HG03066 (cell line): ENCODE measurements around the gene RPS17.

Source experiments
- ATAC-seq: cut with Tn5 transposase; IDR thresholded peaks from one replicate; pipeline ENCODE4 v1.9.1; 2021; ENCODE audit warnings: low read depth; ENCODE audit not compliant: unreplicated experiment

RPS17 gene

DNA sequence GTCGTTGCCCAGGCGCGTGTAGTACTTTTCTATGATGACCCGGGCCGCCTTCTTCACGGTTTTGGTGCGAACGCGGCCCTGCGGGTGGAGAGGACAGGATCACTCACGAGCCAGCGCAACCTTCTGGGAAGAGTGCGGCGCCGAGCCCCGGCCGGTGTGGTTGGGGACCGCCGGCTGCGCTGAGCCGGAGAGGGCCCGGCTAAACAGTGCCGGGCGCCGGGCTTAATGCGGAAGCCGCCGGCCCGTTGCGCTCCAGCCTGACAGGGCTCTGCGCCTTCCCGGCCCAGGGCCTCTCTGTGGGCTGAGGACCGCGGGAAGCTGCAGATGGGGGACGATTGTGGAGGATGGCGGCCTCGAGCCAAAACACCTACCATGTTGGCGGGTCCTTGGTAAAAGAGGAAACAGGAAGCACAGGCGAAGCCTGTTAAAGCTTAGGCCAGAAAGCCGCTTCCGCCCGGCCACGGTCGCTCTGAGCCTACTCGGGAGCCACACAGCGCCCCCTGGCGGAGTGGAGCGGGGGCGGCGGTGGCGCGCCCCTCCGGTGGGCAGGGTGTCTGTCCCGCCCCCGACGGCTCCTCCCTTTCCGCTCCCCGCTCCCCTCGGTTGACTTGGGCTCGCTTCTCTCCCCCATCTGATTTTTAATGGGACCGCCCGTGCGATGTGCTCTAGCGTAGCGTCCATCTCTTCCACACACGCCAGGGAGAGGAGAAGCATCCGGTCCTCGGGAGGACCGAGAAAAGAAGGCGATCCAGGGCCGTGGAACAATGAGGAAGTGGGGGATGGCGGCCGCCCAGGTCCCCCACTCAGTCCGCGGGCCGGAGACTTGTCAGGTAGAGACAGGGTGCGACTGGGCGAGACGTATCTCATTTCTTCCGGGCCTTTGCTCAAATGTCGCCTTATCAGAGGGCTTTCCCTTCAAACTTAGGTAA is at the start of gene RPS17:
RPS17 (minus strand) TSS at position 403 of the 929 bp plus-strand sequence; CDS start at position 374, 29 bp downstream.
- ATAC-seq = peak; percentile 91

DNA sequence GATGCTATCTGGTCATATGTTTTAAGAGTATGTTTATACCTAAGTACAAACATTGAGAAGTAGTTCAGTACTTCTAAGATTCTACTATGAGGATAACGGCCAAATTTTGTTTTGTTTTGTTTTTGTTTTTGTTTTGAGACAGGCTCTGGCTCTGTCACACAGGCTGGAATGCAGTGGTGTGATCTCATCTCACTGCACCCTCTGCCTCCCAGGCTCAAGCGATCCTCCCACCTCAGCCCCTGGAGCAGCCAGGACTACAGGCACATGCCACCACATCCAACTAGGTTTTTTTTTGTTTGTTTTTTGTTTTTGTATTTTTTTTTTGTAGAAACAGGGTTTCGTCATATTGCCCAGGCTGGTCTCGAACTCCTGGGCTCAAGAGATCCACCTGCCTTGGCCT is 47.5 kb upstream of the RPS17 start:
- ATAC-seq = no peak

DNA sequence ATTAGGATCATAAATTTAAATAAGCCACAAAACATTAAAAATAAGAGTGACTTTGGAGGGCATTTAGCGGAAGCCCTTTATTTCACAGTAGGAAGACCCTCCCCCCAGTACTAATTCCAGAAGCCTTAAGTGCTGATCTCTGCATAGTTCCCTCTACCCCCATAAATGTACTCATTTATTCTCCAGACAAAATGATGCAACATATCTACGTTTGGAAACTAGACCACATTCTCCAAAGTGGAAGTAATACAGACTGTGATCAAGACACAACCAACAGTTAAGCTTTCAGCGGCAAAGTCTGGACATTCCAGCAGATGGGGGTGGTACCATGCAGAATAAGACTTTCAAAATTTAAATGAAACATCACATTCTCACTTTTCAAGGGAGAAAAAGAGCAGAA is 44.8 kb upstream of the RPS17 start:
- ATAC-seq = no peak

DNA sequence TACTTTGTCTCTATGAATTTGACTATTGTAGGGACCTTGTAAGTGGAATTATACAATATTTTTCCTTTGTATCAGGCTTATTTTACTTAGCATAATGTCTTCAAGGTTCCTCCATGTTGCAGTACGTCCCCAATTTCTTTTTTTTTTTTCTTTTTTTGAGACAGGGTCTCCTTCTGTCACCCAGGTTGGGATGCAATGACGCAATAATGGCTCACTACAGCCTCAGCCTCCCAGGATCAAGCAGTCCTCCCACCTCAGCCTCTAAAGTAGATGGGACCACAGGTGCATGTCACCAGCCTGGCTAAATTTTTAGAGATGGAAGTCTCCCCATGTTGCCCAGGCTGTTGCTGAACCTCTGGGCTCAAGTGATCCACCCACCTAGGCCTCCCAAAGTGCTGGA is 40.5 kb upstream of the RPS17 start:
- ATAC-seq = no peak

DNA sequence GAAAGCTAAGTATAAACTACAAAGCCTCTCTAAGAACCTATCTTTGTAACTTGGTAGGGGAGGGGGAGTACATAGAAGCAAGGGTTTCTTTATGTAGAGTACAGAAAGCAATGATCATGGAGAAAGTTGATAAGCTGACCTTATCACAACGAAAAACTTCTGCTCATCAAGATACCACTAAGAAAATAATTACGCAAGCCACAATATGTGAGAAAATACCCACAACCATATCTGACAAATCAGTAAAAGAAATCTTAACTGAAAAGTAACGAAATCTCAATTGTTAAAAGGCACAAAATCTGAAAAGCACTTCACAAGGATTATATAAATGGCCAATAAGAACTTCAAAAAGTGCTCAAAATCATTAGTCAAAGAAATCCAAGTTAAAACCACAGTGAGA is 35.1 kb upstream of the RPS17 start:
- ATAC-seq = no peak

DNA sequence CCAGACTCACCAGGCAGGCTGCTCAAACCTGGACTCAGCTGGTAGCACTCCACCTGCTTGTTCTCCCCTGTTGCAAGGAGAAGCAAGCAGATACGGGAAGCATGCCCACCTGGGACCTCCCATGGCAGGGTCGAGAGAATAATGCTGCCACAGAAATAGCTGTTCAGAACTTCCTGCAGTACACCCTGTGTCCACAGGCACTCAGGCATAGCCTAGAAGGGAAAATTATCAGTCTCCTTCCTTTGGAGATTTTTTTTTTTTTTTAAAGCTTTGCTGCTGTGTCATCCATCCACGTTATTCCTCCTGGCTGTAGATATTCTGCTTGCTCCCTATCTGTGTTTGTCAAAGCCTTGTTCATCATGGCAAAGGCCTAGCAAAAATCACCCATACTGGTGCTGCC is 32.7 kb upstream of the RPS17 start:
- no peak for ATAC-seq

DNA sequence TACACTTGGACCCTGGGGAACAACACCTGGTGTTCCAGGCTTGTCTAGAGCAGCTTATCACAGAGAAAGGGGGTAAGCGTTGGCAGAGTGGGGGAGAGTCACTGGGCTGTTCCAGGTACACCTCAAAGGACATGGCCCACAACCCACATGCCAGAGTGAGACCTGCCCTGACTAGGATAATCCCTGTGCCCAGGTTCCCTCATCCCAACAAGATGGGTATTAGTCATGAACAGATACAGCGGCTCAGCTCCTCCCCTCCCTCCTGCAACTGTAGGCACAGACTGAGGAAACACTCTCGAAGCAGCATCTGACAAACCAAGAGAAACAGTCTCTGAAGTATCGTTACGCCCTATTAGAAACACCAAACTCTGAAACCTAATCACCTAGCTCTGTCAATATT is 32.1 kb upstream of the RPS17 start:
- no peak for ATAC-seq

DNA sequence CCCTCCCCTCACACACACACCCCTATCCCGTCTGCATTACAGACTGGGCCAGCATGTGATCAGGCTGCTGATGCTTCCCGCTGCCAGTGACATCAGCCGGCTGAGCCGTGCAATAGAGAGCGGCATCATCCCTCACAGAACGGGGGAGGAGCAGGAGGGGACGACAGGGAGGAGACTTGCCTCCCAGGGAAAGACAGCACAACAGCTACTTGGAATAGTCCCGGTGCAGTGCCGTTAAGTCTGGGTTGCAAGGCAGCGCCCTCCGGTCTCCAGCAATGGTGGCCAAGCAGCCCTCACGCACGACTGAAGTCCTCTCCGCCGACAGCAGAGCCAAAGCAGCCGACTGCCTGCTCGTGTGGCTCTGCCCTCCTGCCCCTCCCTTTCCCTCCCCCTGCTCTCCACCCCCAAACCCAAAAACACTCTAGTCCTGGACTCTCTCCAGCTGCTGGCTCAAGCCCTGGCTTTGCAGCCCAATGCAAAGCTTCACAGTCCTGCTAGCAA is 31.5 kb upstream of the RPS17 start:
- no peak for ATAC-seq

DNA sequence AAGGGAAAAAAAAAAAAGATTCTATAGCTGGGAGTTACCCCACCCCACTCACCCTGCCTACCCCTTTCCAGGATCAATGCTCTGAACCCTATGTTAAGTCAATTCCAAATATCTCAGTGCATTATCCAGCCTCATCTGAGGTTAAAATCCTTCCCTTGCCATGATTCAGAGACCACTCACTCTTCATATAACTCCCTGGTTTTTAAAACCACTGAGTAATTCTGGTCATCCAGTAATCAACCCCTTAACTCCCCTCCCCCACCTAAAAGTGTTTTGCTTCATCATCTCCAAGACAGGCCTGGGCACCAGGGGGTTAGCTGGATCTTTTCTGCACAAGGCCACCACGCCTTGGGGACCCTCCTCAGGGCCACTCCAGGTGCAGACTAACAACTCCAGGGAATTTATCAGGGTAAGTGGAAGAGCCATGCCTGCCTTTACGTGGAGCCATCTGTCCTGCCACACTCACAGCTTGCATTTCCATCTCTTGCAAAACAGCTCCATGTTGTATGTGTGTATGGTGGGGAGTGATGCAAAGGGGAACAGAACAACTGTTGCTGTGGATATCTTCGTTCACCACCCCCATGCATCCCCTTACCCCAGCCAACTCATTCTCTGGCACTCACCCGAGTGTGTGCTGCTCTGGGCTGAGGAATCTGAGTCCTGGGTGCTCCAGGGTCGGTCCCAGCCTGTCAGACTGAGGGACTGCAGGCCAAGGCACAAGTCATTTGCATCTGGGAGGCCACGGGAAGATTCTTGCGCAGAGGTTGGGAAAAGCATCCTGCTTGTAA is 30.7 kb upstream of the RPS17 start:
- no peak for ATAC-seq

DNA sequence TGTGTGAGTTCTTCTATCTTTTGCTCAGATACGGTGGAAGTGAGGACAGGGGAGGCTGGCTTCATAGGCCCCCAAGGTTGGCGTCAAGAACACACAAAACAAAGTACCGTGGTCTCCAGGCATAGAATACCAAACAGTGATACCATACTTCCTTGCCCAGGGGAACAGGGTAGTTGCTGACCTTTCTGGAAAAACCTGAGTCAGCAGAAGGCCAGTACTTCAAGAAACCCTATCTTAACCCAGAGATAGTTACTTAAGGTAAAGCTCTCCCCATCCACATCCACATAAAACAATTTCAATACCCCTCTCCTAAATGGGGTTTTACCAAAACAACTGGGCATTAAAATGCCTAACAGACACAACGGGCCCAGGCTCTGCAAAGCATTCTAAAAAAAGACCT is 29.6 kb upstream of the RPS17 start:
- no peak for ATAC-seq

DNA sequence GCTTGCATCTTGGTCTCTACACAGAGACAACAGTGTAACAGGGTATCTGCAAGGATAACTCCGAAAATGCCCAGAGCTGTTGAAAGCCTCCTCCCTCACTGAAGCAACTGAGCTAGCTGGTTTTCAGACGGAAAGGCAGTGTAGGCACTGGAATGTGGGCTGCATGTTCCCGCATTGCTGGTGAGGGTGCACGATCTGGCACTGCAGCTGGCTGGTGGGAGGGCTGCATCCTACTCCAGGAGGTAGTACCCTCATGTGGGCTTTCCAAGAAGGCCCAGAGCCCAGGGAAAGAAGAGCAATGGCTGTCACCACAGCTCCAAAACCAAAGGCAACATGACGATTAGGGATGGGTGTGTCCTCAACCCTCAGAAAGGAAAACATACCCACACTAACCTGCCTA is 28.7 kb upstream of the RPS17 start:
- no peak for ATAC-seq

DNA sequence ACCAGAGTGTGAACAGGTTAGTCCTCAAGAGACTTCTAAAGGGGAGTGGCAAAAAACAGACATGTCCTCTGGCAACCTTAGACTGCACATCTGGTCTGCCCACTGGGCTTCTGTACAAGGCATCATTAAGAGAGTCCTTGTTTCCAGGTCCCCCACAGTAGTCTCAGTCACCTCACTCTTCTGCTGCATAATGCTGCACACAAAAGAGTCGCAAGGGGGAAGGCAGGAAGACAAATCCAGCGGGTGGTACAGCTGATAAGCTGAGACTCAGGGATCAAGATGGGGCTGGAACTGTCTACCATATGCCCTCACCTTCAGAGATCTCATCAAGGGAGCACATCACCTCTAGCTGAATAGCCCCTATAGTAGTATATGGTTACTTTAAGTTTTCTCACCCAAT is 27.4 kb upstream of the RPS17 start:
- ATAC-seq = no peak

DNA sequence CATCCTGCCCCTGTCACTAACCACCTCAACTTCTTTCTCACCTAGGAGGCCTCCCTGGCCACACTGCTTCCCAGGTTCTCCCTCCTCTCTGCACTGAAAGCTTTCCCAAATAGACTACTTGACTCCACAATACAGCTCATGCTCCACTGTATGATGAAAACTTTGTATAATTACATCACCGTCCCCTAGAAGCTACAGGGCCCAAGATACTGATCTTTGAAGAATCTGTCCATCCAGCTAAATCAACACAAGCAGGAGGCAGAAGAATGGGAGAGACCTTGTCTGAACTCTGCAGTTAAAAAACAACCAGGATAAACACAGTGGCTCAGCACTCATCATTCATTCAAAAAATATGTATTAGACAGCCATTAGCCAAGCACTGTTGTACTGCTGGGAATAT is 26.4 kb upstream of the RPS17 start:
- no peak for ATAC-seq

DNA sequence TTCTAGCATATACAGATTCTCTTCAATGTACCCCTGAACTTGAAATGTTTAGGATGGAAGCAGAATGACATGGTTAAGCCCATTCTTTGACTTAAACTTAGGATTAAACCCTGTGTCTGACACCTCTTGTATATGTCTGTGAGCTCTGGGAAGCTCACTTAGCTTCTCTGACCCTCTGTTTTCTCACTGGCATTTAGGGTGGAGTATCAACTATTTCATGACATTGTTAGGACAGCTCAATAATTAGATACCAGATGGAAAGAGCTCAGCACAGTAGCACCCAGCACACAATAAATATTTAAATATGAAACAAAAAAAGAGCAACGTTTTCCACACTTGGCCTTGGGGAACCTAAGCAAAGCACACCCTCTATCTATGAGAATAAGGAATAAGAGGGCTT is 18.2 kb upstream of the RPS17 start:
- no peak for ATAC-seq

DNA sequence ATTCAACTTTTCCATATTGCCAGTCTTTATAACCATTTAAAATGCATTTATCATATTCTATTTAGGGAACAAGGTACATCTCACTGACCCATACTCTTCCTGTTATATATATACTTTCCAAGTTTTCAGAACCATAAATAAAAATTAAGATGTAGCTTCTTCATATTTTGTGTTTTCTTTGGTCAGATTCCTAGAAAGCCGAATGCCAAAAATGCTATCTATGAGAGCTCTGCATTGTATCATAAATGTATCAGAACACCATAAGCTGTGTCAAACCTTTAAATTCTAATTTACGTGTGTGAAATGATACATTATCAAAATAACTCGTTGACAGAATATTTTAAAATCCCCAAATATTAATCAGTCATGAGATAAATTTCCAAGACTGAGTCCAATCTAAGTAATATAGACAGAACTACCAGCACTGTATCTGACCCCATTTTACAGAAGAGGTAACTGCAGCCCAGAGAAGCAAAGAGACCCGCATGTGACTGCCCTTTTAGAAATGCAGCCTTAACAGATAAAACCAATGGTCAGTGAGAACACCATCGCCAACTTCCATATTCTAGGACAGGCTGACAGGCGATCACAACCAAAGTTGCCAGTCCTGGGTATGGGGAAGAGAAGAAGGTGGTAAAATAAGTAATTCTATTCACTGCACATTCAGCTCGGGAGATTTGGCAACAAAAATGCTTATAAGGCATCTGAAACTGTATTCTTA is 16.2 kb upstream of the RPS17 start:
- no peak for ATAC-seq

DNA sequence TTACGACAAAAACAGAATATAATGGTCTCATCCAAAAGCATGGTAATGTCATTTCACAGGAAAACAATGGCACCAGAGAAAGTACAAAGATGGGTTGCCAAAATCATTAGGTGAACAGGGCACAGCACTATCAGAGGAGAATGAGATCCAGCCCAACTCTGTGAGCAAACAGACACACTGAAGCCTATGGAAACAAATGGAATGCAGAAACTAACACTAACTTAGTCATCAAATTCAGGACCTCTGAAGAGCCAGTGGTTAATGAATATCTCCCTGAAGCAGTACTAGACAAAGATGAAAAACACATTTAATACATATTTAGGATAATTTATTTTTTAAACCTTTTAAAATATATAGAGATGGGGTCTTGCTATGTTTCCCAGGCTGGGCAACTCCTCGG is 14.6 kb upstream of the RPS17 start:
- no peak for ATAC-seq

DNA sequence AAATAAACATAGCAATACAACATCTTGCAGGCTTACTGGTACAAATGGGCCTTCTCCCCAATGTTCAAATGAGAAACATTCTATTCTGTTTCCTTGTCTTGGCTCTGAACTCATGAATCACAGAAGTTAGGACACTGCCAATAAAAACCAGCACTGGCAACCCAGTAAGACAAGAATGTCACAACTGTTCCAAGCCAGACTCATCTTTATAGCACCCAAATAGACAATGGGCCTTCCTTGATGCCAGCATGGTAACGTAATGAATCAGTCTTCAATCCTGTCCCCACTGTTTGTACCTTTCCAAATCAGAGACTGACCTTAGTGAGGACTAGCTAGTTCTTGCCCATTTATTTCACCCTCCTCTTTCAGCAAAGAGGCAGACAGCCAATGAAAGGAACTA is 14.1 kb upstream of the RPS17 start:
- ATAC-seq = no peak

DNA sequence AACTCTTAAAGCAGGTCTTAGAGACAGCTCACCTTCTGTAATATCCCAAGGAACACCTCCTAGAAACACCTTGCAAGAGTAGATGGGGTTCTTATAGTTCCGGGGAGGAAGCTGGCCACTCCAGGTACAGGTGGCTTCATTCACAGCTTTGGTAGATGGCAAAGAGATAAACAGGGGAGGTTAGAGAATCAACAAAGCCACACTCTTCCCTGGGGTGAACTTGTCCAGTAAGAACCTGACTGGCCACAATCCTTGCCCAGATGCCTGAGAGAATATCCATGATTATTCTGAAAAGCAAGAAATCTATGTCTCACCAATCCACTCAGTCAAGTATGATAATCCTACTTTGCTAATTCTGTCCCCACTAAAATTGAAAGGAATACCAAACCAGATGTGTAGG is 13.6 kb upstream of the RPS17 start:
- no peak for ATAC-seq

DNA sequence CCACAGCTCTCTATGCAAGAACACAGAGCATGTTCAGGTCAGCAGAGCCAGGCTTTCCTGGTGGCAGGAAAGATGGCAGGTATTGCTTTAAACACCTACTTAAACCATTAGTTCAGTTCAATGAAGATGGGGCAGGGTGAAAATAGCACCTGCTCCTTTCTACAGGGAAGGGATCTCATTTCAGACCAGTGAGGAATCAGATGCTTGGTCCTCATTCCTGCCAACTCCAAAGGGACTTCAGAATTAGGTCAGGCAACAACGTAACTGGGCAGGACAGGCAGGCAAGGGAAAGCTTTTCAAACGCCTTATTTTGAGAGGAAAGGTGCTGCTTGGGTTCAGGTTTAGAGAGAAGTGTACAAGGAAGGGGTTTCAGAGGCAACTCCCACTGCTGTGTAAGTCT is 12.6 kb upstream of the RPS17 start:
- no peak for ATAC-seq

DNA sequence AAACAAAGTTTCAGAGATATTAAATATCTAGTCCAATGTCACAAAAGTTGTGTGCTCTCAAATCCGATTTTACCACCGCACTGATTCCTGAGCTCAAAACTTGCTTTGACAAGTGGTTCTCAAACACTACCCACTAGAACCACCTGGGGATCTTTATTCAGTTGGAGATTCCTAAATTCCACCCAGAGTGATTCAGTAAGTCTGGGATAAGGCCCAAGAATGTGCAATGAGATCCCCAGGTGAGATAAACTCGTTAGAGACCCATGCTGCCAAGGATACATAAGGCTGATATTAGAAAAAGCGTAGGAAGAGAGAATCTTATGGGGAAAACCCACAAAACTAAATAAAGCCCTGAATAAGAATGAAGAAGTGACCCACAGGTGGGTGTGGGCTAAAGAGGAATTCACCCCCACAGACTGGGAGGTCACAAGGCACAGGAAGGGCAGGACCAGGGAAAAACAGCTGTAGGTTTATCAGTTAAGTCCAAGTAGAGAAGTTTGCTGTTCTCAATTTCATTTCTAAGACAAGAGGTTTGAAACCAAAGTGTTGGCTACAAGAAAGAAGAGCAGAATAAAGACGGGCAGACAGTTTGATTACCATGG is 11.5 kb upstream of the RPS17 start:
- ATAC-seq = no peak
